ENCODE data around the gene VPS26A. TPM values are rescaled to one million over a fixed set of nuclear protein-coding genes. Genes with fewer than 3 reads are reported as not detected.
A peak's percentile ranks its signal among the peaks of the same experiment; 100 is the strongest.

VPS26A gene
- total RNA-seq, 2 donors from 2014 or later, result 28.5 to 38.0 TPM

GRCh38 chr10:69107699-69108098 lies 16.3 kb upstream of the VPS26A start:
- WGBS, result 89% methylated on average over 2 of the region's 2 CpGs
- Histone ChIP-seq H3K9me3 (no peaks in the 10 kb centered on the region), H3K27me3 (replicated peaks; ENCODE audit: insufficient read depth) (no peaks in the 10 kb centered on the region), H3K36me3 (no peaks in the 10 kb centered on the region), H3K27ac (no peak overlapping the region), H3K4me1 (replicated peaks) (no peaks in the 10 kb centered on the region), H3K4me3 (no peak overlapping the region)
- DNase-seq (ENCODE audit: low spot score), result no peak
- intact Hi-C loops (cut with DNase I), result no loop called here
- TF ChIP-seq POLR2AphosphoS5 (IDR thresholded peaks at IDR 0.05) (no peak), POLR2A (IDR thresholded peaks at IDR 0.05) (no peak), CTCF (IDR thresholded peaks at IDR 0.05) (no peak)

- H3K4me3 ChIP-seq, result no peak overlapping the region
- no peak for DNase-seq (ENCODE audit: low spot score)
- H3K27ac ChIP-seq, result no peak overlapping the region
- 66% methylated on average over 1 of the region's 1 CpG for WGBS
- no peaks in the 10 kb centered on the region for H3K36me3 ChIP-seq
- no peak for TF ChIP-seq CTCF (IDR thresholded peaks at IDR 0.05)
- no peak for TF ChIP-seq POLR2A (IDR thresholded peaks at IDR 0.05)
- TF ChIP-seq POLR2AphosphoS5 (IDR thresholded peaks at IDR 0.05), result no peak
- intact Hi-C loops (cut with DNase I), result loop anchor here (5.0 kb wide), 1 partner anchor 62 kb away; the partner anchor contains the start of gene SUPV3L1
- H3K27me3 ChIP-seq (replicated peaks; ENCODE audit: insufficient read depth), result no peaks in the 10 kb centered on the region
- H3K4me1 ChIP-seq (replicated peaks), result no peaks in the 10 kb centered on the region
- no peaks in the 10 kb centered on the region for H3K9me3 ChIP-seq
Observed at GRCh38 chr10:69119896-69120295, 4.1 kb upstream of the VPS26A start.

- no peaks in the 10 kb centered on the region for H3K27me3 ChIP-seq (replicated peaks; ENCODE audit: insufficient read depth)
- no peak for TF ChIP-seq POLR2A (IDR thresholded peaks at IDR 0.05)
- no peak for TF ChIP-seq CTCF (IDR thresholded peaks at IDR 0.05)
- TF ChIP-seq POLR2AphosphoS5 (IDR thresholded peaks at IDR 0.05), result no peak
- no peaks in the 10 kb centered on the region for H3K9me3 ChIP-seq
- 0% methylated on average over 16 of the region's 16 CpGs for WGBS
- peak; percentile 46 for DNase-seq (ENCODE audit: low spot score)
- intact Hi-C loops (cut with DNase I), result loop anchor here (2.0 to 5.0 kb wide), 2 partner anchors 59 to 135 kb away; partner anchors contain the start of genes KIFBP and SUPV3L1
- H3K4me3 ChIP-seq, result peak overlapping the region; percentile 83 to 92
- H3K27ac ChIP-seq, result peak overlapping the region; percentile 93 to 98
- no peaks in the 10 kb centered on the region for H3K36me3 ChIP-seq
- no peaks in the 10 kb centered on the region for H3K4me1 ChIP-seq (replicated peaks)
Observed at GRCh38 chr10:69123306-69123746, 652 bp upstream of the VPS26A start.

- under 1% methylated on average over 26 of the region's 26 CpGs for WGBS
- intact Hi-C loops (cut with DNase I), result loop anchor here (5.0 kb wide), 1 partner anchor 58 kb away; the partner anchor contains the start of gene SUPV3L1
- H3K4me1 ChIP-seq (replicated peaks), result no peaks in the 10 kb centered on the region
- no peaks in the 10 kb centered on the region for H3K9me3 ChIP-seq
- no peak for TF ChIP-seq CTCF (IDR thresholded peaks at IDR 0.05)
- peak; percentile 50 for TF ChIP-seq POLR2AphosphoS5 (IDR thresholded peaks at IDR 0.05)
- peak; percentile 20 for TF ChIP-seq POLR2A (IDR thresholded peaks at IDR 0.05)
- no peaks in the 10 kb centered on the region for H3K27me3 ChIP-seq (replicated peaks; ENCODE audit: insufficient read depth)
- H3K4me3 ChIP-seq, result peak overlapping the region; percentile 83 to 92
- peak overlapping the region; percentile 93 to 98 for H3K27ac ChIP-seq
- H3K36me3 ChIP-seq, result no peaks in the 10 kb centered on the region
- DNase-seq (ENCODE audit: low spot score), result peak; percentile 52
Observed at GRCh38 chr10:69124563-69125268, 738 bp downstream of the VPS26A start.

- Histone ChIP-seq H3K36me3 (no peaks in the 10 kb centered on the region), H3K4me1 (replicated peaks) (no peaks in the 10 kb centered on the region), H3K27me3 (replicated peaks; ENCODE audit: insufficient read depth) (no peaks in the 10 kb centered on the region), H3K4me3 (peak overlapping the region in 1 of 2 donors; percentile 92), H3K27ac (no peak overlapping the region), H3K9me3 (no peaks in the 10 kb centered on the region)
- no peak for DNase-seq (ENCODE audit: low spot score)
- TF ChIP-seq CTCF (IDR thresholded peaks at IDR 0.05), result no peak
- TF ChIP-seq POLR2AphosphoS5 (IDR thresholded peaks at IDR 0.05), result no peak
- no peak for TF ChIP-seq POLR2A (IDR thresholded peaks at IDR 0.05)
- 49% methylated on average over 1 of the region's 1 CpG for WGBS
- intact Hi-C loops (cut with DNase I), result no loop called here
Observed at GRCh38 chr10:69125554-69125953, 1.6 kb downstream of the VPS26A start.

All from prostate gland (tissue), 2 donors.